Measurements from ENCODE around the gene TBC1D17.

TBC1D17 gene

DNA sequence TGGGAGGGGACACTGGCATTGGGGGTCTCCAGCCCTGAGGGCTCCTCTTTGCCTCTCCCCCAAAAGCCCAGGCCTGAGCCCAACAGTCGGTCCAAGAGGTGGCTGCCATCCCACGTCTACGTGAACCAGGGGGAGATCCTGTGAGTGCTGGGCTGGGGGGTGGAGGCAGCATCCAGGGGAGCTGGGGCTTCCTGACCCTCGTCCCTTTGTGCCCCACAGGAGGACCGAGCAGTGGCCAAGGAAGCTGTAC, 19.7 kb upstream of the TBC1D17 start:
- TF ChIP-seq, protein P1, sequence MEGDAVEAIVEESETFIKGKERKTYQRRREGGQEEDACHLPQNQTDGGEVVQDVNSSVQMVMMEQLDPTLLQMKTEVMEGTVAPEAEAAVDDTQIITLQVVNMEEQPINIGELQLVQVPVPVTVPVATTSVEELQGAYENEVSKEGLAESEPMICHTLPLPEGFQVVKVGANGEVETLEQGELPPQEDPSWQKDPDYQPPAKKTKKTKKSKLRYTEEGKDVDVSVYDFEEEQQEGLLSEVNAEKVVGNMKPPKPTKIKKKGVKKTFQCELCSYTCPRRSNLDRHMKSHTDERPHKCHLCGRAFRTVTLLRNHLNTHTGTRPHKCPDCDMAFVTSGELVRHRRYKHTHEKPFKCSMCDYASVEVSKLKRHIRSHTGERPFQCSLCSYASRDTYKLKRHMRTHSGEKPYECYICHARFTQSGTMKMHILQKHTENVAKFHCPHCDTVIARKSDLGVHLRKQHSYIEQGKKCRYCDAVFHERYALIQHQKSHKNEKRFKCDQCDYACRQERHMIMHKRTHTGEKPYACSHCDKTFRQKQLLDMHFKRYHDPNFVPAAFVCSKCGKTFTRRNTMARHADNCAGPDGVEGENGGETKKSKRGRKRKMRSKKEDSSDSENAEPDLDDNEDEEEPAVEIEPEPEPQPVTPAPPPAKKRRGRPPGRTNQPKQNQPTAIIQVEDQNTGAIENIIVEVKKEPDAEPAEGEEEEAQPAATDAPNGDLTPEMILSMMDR (IDR thresholded peaks at IDR 0.05; ENCODE audit: low read depth, low read length): no peak
- DNase-seq (ENCODE audit: extremely low read depth, low read depth): no peak

GRCh38 chr19:49858088-49858985, 19.2 kb upstream of the TBC1D17 start:
- DNase-seq (ENCODE audit: extremely low read depth, low read depth): no peak
- TF ChIP-seq, protein P1 (IDR thresholded peaks at IDR 0.05; ENCODE audit: low read depth, low read length): no peak

DNA sequence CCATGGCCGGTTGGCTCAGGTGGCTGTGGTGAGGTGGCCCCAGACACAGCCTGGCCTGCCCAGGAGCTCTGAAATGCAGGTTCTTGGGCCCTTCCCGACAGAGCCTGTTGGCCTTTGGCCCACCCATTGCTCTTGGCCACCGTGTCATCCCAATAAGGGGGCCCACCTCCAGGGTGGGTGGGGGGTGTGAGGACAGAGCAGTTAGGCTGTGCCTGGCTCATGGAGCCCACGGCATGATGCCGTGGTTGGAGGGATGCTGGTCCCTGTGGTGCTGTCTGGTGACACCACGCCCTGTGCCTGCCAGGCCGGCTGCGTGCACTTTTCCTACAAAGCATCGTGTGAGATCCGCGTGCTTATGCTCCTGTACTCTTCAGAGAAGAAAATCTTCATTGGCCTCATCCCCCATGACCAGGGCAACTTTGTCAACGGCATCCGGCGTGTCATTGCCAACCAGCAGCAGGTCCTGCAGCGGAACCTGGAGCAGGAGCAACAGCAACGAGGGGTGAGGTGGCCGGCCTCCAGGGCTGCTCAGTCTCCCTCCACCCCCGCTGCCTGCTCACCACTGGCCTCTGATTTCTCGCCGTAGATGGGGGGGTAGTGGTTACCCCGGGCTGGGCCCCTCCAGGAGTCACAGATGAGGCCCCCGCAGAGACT, 17.7 kb upstream of the TBC1D17 start:
- TF ChIP-seq, protein P1 (IDR thresholded peaks at IDR 0.05; ENCODE audit: low read depth, low read length): no peak
- no peak for DNase-seq (ENCODE audit: extremely low read depth, low read depth)

DNA sequence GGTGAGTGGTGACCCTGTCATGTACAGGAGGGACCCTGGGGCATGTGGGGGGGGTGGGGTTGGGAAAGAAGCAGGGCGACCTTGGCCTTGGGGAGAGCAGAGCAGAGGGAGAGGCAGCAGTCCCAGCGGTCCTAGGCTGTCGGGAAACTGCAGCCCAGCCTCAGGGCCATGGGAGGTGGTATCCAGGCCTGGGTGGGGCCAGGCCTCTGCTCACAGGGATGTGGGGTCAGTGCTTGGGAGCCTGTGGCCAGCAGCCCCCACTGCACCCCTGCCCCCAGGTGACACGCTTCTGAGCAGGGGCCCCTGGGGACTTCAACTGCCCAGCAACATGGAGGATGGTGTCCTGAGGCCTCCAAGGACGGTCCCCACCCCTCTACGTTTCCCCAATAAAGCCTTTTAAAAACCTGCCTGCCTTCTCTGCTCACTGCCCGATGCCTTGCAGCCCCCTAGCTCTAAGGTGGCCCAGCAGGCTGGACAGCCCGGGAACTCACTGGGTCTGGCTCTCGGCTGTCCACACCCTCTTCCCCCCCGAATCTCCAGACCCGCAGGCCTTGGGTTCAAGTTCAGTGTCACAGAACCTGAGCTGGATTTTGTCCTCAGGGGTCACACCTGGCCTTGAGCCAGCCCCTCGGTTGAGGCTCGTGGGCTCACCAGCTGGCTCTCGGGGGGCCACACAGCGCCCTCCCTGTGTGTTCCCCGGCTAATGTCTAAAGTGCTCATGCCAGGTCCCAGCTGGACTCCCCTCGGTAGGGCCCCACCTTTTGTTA, 17.0 kb upstream of the TBC1D17 start:
- TF ChIP-seq, protein P1 (IDR thresholded peaks at IDR 0.05; ENCODE audit: low read depth, low read length): no peak
- DNase-seq (ENCODE audit: extremely low read depth, low read depth): no peak

GRCh38 chr19:49861107-49861506, 16.4 kb upstream of the TBC1D17 start:
- TF ChIP-seq, protein P1 (IDR thresholded peaks at IDR 0.05; ENCODE audit: low read depth, low read length): no peak

GRCh38 chr19:49861541-49862378, 15.7 kb upstream of the TBC1D17 start:
- no peak for DNase-seq (ENCODE audit: extremely low read depth, low read depth)
- TF ChIP-seq, protein P1 (IDR thresholded peaks at IDR 0.05; ENCODE audit: low read depth, low read length): no peak

More at GRCh38 chr19:49861107-49861506, 16.4 kb upstream of the TBC1D17 start:
- no peak for DNase-seq (ENCODE audit: extremely low read depth, low read depth)

Measured in AG09319 (cell line).